GM12878 (cell line): ENCODE data around the gene SORCS1. TPM values are rescaled to one million over a fixed set of nuclear protein-coding genes. Genes with fewer than 3 reads are reported as not detected.
A peak's percentile ranks its signal among the peaks of the same experiment; 100 is the strongest.

ENCODE experiments used
- ATAC-seq: fragments of 200-7000 bp; cut with Tn5 transposase; 3 replicates; pipeline ENCODE4 v1.9.1; 2020; ENCODE audit warnings: mild to moderate bottlenecking, moderate library complexity
- BruUV-seq: library from RNA; stranded (reverse); fragments of 400-500 nt; replicated peaks from 2 replicates; lab custom pipeline; 2021; lab: Mats Ljungman, UMichigan
- CTCF ChIA-PET: fragments of 300-600 bp; sonication (Branson Sonifier 250); formaldehyde crosslinking; extraction: SDS; loops from one replicate; lab custom pipeline; 2021; ENCODE audit warnings: inconsistent platforms; lab: Yijun Ruan, JAX
- POLR2A ChIA-PET: fragments of 350-600 bp; formaldehyde crosslinking; extraction: SDS; loops from one replicate; lab custom pipeline; 2021; ENCODE audit warnings: inconsistent platforms; lab: Charles Lee
- RAD21 ChIA-PET: fragments of 300-600 bp; sonication (Branson Sonifier 250); formaldehyde crosslinking; loops from one replicate; lab custom pipeline; 2023; ENCODE audit warnings: antibody characterized with exemption; ENCODE audit not compliant: unreplicated experiment; lab: Charles Lee
- SMC1A ChIA-PET: fragments of 300-600 bp; sonication (Branson Sonifier 250); formaldehyde crosslinking; loops from one replicate; lab custom pipeline; 2023; ENCODE audit not compliant: unreplicated experiment, uncharacterized antibody; lab: Charles Lee
- DNase-seq: peaks from one replicate; pipeline ENCODE4 v3.0.0-alpha.2; 2011; ENCODE audit warnings: low read depth, low spot score
- FAIRE-seq: peaks from 3 replicates; lab custom pipeline; 2011; peaks lifted over from hg19 to GRCh38; lab: Jason Lieb, UNC
- H2AFZ ChIP-seq: 2 replicates; pipeline ENCODE4 v1.6.0; 2011; ENCODE audit warnings: low read depth, low read length, control low read depth; ENCODE audit not compliant: control insufficient read depth
- H3K27ac ChIP-seq: 2 replicates; pipeline ENCODE4 v1.5.1; 2011; ENCODE audit warnings: control low read depth; ENCODE audit not compliant: control insufficient read depth, insufficient read depth
- H3K27me3 ChIP-seq, 2 experiments: replicated peaks in 1 of 2; 2 replicates each; pipeline versions ENCODE4 v1.6.0 to v1.6.1; 2011; ENCODE audit warnings: low read length in 1 of 2; ENCODE audit not compliant: control insufficient read depth in 2 of 2, insufficient read depth in 2 of 2
- H3K36me3 ChIP-seq, 2 experiments: 2 replicates each; pipeline ENCODE4 v1.5.1; 2011; ENCODE audit warnings: low read length in 1 of 2; ENCODE audit not compliant: control insufficient read depth in 2 of 2, insufficient read depth in 2 of 2
- H3K4me1 ChIP-seq: 2 replicates; pipeline ENCODE4 v1.6.1; 2011; ENCODE audit warnings: mild to moderate bottlenecking, low read length, moderate library complexity, mixed read lengths; ENCODE audit not compliant: control insufficient read depth, insufficient read depth
- H3K4me2 ChIP-seq: 2 replicates; pipeline ENCODE4 v1.6.0; 2011; ENCODE audit warnings: control low read depth; ENCODE audit not compliant: control insufficient read depth, insufficient read depth
- H3K4me3 ChIP-seq: fragments of 200-600 bp; sonication (generic); 2 replicates; pipeline ENCODE4 v1.5.1; 2016
- H3K79me2 ChIP-seq: 2 replicates; pipeline ENCODE4 v1.6.0; 2011; ENCODE audit warnings: low read length; ENCODE audit not compliant: control insufficient read depth, insufficient read depth
- H3K9ac ChIP-seq: 2 replicates; pipeline ENCODE4 v1.8.0; 2011; ENCODE audit warnings: low read length, control low read depth, mixed read lengths; ENCODE audit not compliant: control insufficient read depth, insufficient read depth
- H3K9me3 ChIP-seq: replicated peaks from 3 replicates; pipeline ENCODE4 v1.5.1; 2011; ENCODE audit warnings: mild to moderate bottlenecking, low read length; ENCODE audit not compliant: control insufficient read depth, insufficient read depth
- H4K20me1 ChIP-seq: 2 replicates; pipeline ENCODE4 v1.6.0; 2011; ENCODE audit not compliant: control insufficient read depth, insufficient read depth
- BHLHE40 ChIP-seq, 2 experiments: fragments of 450-650 bp in 1 of 2; IDR thresholded peaks; 2 replicates each; pipeline ENCODE4 v1.6.1; 2011 to 2017; ENCODE audit warnings: low read depth in 2 of 2, borderline replicate concordance in 1 of 2, improper control_type of control experiment in 1 of 2, low read length in 1 of 2, mild to moderate bottlenecking in 1 of 2
- JUND ChIP-seq: IDR thresholded peaks from 2 replicates; pipeline ENCODE4 v1.6.1; 2012; ENCODE audit warnings: low read depth, mild to moderate bottlenecking, low read length, improper control_type of control experiment, moderate library complexity
- NBN ChIP-seq: fragments of 450-650 bp; IDR thresholded peaks from 2 replicates; pipeline ENCODE4 v1.6.1; 2016
- RAD51 ChIP-seq: fragments of 450-650 bp; IDR thresholded peaks from 2 replicates; pipeline ENCODE4 v1.6.1; 2016; ENCODE audit warnings: moderate library complexity, mild to moderate bottlenecking, inconsistent platforms
- RUNX3 ChIP-seq: IDR thresholded peaks from 2 replicates; pipeline ENCODE4 v1.6.1; 2012; ENCODE audit warnings: low read length, inconsistent platforms
- SPI1 ChIP-seq: IDR thresholded peaks from 2 replicates; pipeline ENCODE4 v1.6.1; 2011; ENCODE audit warnings: low read depth, mild to moderate bottlenecking, low read length, moderate library complexity, borderline replicate concordance; ENCODE audit not compliant: insufficient read depth
- ZNF274 ChIP-seq: IDR thresholded peaks from one replicate; pipeline ENCODE4 v1.8.0; 2011; ENCODE audit not compliant: insufficient read length, insufficient read depth
- ZNF384 ChIP-seq: IDR thresholded peaks from 2 replicates; pipeline ENCODE4 v1.6.1; 2012; ENCODE audit warnings: low read depth, mild to moderate bottlenecking, low read length, improper control_type of control experiment, borderline replicate concordance
- WGBS: methylation state at CpG from one replicate; pipeline ENCODE4 v1.1.6; 2016; ENCODE audit warnings: low lambda C conversion rate; ENCODE audit not compliant: insufficient replicate concordance, insufficient coverage; ENCODE audit errors: missing lambda C conversion rate; 5-methylcytosine and 5-hydroxymethylcytosine counted together
- in situ Hi-C: fragments of 300-500 bp; cut with MboI; formaldehyde crosslinking; loops from 9 replicates; pipeline ENCODE4 v1.14.3; 2018; ENCODE audit warnings: mixed read lengths
- intact Hi-C: fragments of 100-400 bp; cut with micrococcal nuclease; formaldehyde crosslinking; loops from one replicate; pipeline ENCODE4 v1.14.2; 2022; ENCODE audit not compliant: unreplicated experiment
- polyA plus RNA-seq, 11 experiments: library from polyadenylated mRNA; depleted of rRNA in 4 of 11; unstranded in 6 of 11; stranded (reverse) in 5 of 11; fragments of >200 nt; fragmentation: Nextera tagmentation in 4 of 11; fragmentation: Illumina TruSeq in 1 of 11; extraction: Ambion mirVana in 4 of 11; extraction: Trizol in 1 of 11; gene quantifications; 1 replicate in 1 of 11; 2 replicates in 10 of 11; pipeline versions ENCODE4 v1.2.1 to v1.2.3, GENCODE V29; 2011 to 2016; ENCODE audit warnings: inconsistent platforms in 2 of 11, missing spikeins in 2 of 11, low read depth in 1 of 11
- total RNA-seq, 4 experiments: library from RNA; depleted of rRNA in 3 of 4; stranded (reverse); fragments of >200 nt in 3 of 4; fragmentation: Illumina TruSeq in 1 of 4; extraction: Trizol in 1 of 4; gene quantifications; 2 replicates each; pipeline versions ENCODE4 v1.2.1 to v1.2.3, GENCODE V29; 2013 to 2021
- TF ChIP-seq, protein P1 (sequence below): fragments of 450-650 bp; IDR thresholded peaks from 2 replicates; pipeline ENCODE4 v1.6.1; 2016; ENCODE audit warnings: mild to moderate bottlenecking
- TF ChIP-seq, protein P2 (sequence below): IDR thresholded peaks from 2 replicates; pipeline ENCODE4 v1.6.1; 2012; ENCODE audit warnings: low read depth, low read length, improper control_type of control experiment

The SORCS1 gene
- total and polyA plus RNA-seq, 10 of the 15 experiments (the other 5 are each of a cell fraction or from before 2014, with no cell fraction given), result 0.02 to 9.6 (median 0.06) TPM; not detected in 3

DNA sequence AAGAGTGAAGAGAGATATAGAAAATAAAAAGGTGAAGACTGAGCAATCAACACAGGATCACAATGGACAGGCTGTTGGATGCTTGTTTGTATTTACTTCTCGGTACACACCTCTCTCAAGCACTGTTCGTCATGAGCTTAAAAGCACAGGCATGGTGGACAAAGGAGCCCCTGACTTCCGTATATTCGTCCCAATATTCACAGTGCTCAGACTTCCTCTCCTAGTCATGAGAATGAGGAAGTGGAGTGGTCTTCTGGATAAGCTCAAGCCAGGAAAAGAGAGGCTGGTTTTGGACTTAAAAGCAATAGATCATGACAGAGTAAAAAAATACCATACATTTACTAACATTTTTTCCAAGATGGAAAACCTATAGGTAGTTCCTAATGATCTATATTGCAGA lies 172.5 kb downstream of the SORCS1 start:
- TF ChIP-seq SPI1, result peak; percentile 21; the same call in 1 of the 2 replicates
- TF ChIP-seq NBN, result no peak
- TF ChIP-seq JUND, result no peak
- H3K4me2 ChIP-seq, result no peak overlapping the region
- H3K9ac ChIP-seq, result no peak overlapping the region
- ChIA-PET RAD21 (interaction anchor here (2.7 kb wide), 1 partner anchor 11 kb away, joined by 12 read pairs; no protein-coding TSS in a partner anchor), SMC1A (interaction anchor here (1.1 to 1.8 kb wide), 6 partner anchors 10 to 418 kb away, joined by 3 to 11 read pairs (median 3); no protein-coding TSS in a partner anchor), POLR2A (interaction anchor here (0.6 kb wide), 1 partner anchor 160 kb away, joined by 3 read pairs; no protein-coding TSS in a partner anchor), CTCF (interaction anchor here (1.6 kb wide), 1 partner anchor 11 kb away, joined by 10 read pairs; no protein-coding TSS in a partner anchor)
- no peaks in the 10 kb centered on the region for H3K79me2 ChIP-seq
- DNase-seq (no peak), ATAC-seq (no peak), FAIRE-seq (no peak)
- H3K27me3 ChIP-seq, result no peaks in the 10 kb centered on the region
- H2AFZ ChIP-seq, result no peak overlapping the region
- H3K4me1 ChIP-seq, result peaks cover 3% of the 10 kb centered on the region; the same call in 1 of the 2 replicates
- intact Hi-C loops (no loop called here), in situ Hi-C loops (no loop called here)
- H3K9me3 ChIP-seq, result no peaks in the 10 kb centered on the region
- H3K27ac ChIP-seq, result no peak overlapping the region
- no peaks in the 10 kb centered on the region for H4K20me1 ChIP-seq
- no peaks in the 10 kb centered on the region for H3K36me3 ChIP-seq
- 29% methylated on average over 4 of the region's 4 CpGs for WGBS
- BruUV-seq, result no TSS peak
- no peak overlapping the region for H3K4me3 ChIP-seq

DNA sequence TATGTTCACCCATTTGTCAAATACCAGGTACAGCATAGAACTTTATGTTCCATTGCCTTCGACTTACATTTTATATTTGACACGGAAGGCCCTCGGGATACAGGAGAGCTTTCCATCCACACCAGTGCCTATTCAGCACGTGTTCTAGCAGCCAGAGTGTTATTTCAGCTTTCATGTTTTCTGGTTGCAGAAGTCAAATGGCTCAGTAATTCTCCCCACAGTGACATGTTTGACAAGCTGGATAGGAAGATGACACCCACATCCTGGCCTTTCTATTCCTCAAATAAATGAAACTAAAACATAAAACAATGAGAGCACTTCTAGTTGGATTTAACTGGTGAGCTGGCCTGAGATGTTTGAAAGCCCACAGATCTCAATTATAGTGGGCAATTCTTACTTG lies 173.4 kb downstream of the SORCS1 start:
- ChIA-PET POLR2A (no interaction called here), CTCF (interaction anchor here (1.1 to 1.6 kb wide), 2 partner anchors 10 to 124 kb away, joined by 3 to 10 read pairs; no protein-coding TSS in a partner anchor), RAD21 (interaction anchor here (0.8 to 2.7 kb wide), 2 partner anchors 10 to 61 kb away, joined by 3 to 12 read pairs; no protein-coding TSS in a partner anchor), SMC1A (interaction anchor here (0.6 to 1.8 kb wide), 9 partner anchors 10 to 419 kb away, joined by 3 to 11 read pairs (median 3); no protein-coding TSS in a partner anchor)
- no peak for DNase-seq
- Histone ChIP-seq H3K27ac (no peak overlapping the region), H3K27me3 (no peaks in the 10 kb centered on the region), H3K4me1 (peaks cover 3% of the 10 kb centered on the region; the same call in 1 of the 2 replicates), H3K9me3 (no peaks in the 10 kb centered on the region), H3K4me2 (no peak overlapping the region), H4K20me1 (no peaks in the 10 kb centered on the region), H3K36me3 (no peaks in the 10 kb centered on the region), H3K79me2 (no peaks in the 10 kb centered on the region), H3K9ac (no peak overlapping the region), H3K4me3 (no peak overlapping the region), H2AFZ (no peak overlapping the region)
- no TSS peak for BruUV-seq
- 69% methylated on average over 4 of the region's 4 CpGs for WGBS
- intact Hi-C loops (no loop called here), in situ Hi-C loops (no loop called here)
- no peak for FAIRE-seq
- no peak for ATAC-seq
- TF ChIP-seq, protein P1, sequence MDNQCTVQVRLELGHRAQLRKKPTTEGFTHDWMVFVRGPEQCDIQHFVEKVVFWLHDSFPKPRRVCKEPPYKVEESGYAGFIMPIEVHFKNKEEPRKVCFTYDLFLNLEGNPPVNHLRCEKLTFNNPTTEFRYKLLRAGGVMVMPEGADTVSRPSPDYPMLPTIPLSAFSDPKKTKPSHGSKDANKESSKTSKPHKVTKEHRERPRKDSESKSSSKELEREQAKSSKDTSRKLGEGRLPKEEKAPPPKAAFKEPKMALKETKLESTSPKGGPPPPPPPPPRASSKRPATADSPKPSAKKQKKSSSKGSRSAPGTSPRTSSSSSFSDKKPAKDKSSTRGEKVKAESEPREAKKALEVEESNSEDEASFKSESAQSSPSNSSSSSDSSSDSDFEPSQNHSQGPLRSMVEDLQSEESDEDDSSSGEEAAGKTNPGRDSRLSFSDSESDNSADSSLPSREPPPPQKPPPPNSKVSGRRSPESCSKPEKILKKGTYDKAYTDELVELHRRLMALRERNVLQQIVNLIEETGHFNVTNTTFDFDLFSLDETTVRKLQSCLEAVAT, result no peak
- TF ChIP-seq RUNX3 (no peak), RAD51 (no peak), ZNF274 (no peak), ZNF384 (no peak), BHLHE40 (IDR thresholded peaks at IDR 0.05; ENCODE audit: borderline replicate concordance in 1 of 2, low read depth in 2 of 2, low read length in 1 of 2) (peak in 1 of 2 experiments; percentile 24; a peak in 1 of 4 replicates)
- TF ChIP-seq, protein P2, sequence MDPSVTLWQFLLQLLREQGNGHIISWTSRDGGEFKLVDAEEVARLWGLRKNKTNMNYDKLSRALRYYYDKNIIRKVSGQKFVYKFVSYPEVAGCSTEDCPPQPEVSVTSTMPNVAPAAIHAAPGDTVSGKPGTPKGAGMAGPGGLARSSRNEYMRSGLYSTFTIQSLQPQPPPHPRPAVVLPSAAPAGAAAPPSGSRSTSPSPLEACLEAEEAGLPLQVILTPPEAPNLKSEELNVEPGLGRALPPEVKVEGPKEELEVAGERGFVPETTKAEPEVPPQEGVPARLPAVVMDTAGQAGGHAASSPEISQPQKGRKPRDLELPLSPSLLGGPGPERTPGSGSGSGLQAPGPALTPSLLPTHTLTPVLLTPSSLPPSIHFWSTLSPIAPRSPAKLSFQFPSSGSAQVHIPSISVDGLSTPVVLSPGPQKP, result no peak
